ENCODE measurements around the gene OTUD3. TPM values are rescaled to one million over a fixed set of nuclear protein-coding genes. Genes with fewer than 3 reads are reported as not detected.

The OTUD3 gene
- total RNA-seq, 6 experiments from 2014 or later = 0.98 to 3.4 (median 1.3) TPM

DNA sequence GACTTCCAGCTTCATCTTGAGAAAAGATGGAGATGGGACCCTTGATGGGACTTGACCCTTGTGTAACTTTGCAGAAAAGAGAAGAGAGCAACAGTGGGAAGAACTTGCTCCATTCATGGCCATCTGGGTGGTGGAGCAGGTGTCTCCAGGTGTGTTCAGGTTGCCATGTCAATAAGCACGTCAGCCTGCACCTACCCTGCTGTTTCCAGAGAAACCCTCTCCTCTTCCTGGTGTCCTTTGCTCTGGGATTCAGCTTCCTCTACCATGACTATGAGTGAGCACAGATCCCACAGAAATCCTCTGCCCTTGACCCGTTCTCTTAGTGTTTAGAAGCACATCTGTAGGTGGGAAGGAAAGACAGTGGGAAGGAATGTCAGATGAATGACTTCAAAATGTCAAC, 21.8 kb upstream of the OTUD3 start:
- H3K27ac ChIP-seq = no peak overlapping the region
- WGBS (ENCODE audit: insufficient coverage, low coverage, low lambda C conversion rate, missing lambda C conversion rate) = 65% methylated on average over 2 of the region's 2 CpGs
- H3K4me3 ChIP-seq = no peak overlapping the region
- TF ChIP-seq, protein P1, sequence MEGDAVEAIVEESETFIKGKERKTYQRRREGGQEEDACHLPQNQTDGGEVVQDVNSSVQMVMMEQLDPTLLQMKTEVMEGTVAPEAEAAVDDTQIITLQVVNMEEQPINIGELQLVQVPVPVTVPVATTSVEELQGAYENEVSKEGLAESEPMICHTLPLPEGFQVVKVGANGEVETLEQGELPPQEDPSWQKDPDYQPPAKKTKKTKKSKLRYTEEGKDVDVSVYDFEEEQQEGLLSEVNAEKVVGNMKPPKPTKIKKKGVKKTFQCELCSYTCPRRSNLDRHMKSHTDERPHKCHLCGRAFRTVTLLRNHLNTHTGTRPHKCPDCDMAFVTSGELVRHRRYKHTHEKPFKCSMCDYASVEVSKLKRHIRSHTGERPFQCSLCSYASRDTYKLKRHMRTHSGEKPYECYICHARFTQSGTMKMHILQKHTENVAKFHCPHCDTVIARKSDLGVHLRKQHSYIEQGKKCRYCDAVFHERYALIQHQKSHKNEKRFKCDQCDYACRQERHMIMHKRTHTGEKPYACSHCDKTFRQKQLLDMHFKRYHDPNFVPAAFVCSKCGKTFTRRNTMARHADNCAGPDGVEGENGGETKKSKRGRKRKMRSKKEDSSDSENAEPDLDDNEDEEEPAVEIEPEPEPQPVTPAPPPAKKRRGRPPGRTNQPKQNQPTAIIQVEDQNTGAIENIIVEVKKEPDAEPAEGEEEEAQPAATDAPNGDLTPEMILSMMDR (IDR thresholded peaks at IDR 0.05) = no peak
- TF ChIP-seq POLR2A (IDR thresholded peaks at IDR 0.05) = no peak
- no peaks in the 10 kb centered on the region for H3K36me3 ChIP-seq
- no peak for ATAC-seq
- no peak for DNase-seq
- H3K9me3 ChIP-seq = no peaks in the 10 kb centered on the region
- no peaks in the 10 kb centered on the region for H3K27me3 ChIP-seq
- H3K4me1 ChIP-seq = no peaks in the 10 kb centered on the region
- intact Hi-C loops (cut with DNase I) = no loop called here

DNA sequence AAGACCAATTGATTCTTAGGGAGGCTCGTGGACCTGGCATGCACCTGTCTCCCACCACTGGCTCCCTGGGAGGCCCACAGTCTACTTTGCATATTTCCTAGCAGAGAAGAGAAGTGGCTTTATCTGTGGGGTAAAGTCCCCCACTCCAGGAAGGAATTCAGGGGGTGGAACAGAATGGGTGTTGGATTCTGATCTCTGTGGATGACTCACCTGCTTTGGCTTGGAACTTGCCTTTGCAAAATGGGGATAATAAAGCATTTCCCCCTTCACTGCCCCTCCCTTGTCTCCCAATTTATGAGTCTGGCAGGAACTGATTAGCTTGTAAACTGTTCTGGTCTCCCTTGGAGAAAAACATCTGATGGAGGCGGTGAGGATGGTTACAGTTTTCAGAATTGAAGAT, 21.2 kb upstream of the OTUD3 start:
- ATAC-seq (peak in 1 of 4 donors; percentile 93), DNase-seq (no peak)
- TF ChIP-seq, protein P1 (IDR thresholded peaks at IDR 0.05) = no peak
- TF ChIP-seq POLR2A (IDR thresholded peaks at IDR 0.05) = no peak
- 85% methylated on average over 2 of the region's 2 CpGs for WGBS (ENCODE audit: insufficient coverage, low coverage, low lambda C conversion rate, missing lambda C conversion rate)
- Histone ChIP-seq H3K36me3 (no peaks in the 10 kb centered on the region), H3K4me3 (no peak overlapping the region), H3K4me1 (no peaks in the 10 kb centered on the region), H3K27ac (no peak overlapping the region), H3K27me3 (no peaks in the 10 kb centered on the region), H3K9me3 (no peaks in the 10 kb centered on the region)
- intact Hi-C loops (cut with DNase I) = no loop called here

DNA sequence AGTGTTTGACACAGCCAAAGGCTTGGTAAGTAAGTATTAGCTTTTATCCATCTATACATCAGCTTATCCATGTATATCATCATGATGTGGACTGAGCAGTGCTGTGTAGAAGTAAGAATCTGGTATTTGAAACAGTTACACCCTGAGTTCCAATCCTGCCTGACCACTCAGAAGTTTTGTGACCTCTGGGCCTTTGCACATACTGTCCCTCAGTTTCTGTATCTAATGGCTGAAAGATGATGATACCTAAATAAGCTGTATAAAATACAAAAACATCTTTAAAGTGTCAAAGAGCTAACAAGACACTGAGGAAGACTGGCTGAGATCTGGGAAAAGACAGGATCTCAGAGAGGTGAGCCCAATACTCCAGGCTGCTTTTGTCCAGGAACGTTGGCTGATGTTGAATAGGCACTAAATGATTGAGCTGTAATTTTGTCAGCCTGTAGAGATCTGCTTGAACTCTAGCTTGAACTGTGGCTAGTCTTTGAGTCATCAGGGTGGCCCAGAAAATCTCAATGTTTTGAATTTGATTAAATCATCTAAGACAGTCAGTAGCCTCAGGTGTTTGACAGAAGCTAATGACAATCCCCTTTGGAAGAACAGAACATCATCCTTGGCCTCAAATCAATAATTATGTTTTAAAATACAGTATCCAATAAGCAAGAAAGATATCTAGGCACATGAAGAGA, 20.2 kb upstream of the OTUD3 start:
- no peaks in the 10 kb centered on the region for H3K9me3 ChIP-seq
- intact Hi-C loops (cut with DNase I) = no loop called here
- no peaks in the 10 kb centered on the region for H3K36me3 ChIP-seq
- no peak for DNase-seq
- TF ChIP-seq, protein P1 (IDR thresholded peaks at IDR 0.05) = no peak
- no peak for TF ChIP-seq POLR2A (IDR thresholded peaks at IDR 0.05)
- no peak for ATAC-seq
- 90% methylated on average over 1 of the region's 1 CpG for WGBS (ENCODE audit: insufficient coverage, low coverage, low lambda C conversion rate, missing lambda C conversion rate)
- H3K27ac ChIP-seq = no peak overlapping the region
- H3K27me3 ChIP-seq = no peaks in the 10 kb centered on the region
- H3K4me1 ChIP-seq = no peaks in the 10 kb centered on the region
- no peak overlapping the region for H3K4me3 ChIP-seq

DNA sequence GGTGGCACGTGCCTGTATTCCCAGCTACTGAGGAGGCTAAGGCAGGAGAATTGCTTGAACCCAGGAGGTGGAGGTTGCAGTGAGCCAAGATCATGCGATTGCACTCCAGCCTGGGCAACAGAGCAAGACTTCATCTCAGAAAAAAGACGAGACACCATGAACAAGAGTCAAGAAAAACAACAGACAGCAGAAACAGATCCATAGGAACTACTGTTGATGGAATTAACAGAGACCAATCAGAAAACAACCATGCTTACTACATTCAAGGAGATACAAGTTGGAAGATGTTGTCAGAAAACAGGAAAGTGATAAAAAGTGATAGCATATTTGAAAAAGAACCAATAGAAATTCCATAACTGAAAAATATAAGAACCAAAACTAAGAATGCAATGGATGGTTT, 19.3 kb upstream of the OTUD3 start:
- Histone ChIP-seq H3K9me3 (no peaks in the 10 kb centered on the region), H3K27ac (no peak overlapping the region), H3K4me3 (no peak overlapping the region), H3K4me1 (no peaks in the 10 kb centered on the region), H3K36me3 (no peaks in the 10 kb centered on the region), H3K27me3 (no peaks in the 10 kb centered on the region)
- WGBS (ENCODE audit: insufficient coverage, low coverage, low lambda C conversion rate, missing lambda C conversion rate) = 51% methylated on average over 2 of the region's 3 CpGs
- ATAC-seq (no peak), DNase-seq (no peak)
- intact Hi-C loops (cut with DNase I) = no loop called here
- TF ChIP-seq POLR2A (IDR thresholded peaks at IDR 0.05) = no peak
- TF ChIP-seq, protein P1 (IDR thresholded peaks at IDR 0.05) = no peak
